ENCODE data around the gene FITM1.

DNA sequence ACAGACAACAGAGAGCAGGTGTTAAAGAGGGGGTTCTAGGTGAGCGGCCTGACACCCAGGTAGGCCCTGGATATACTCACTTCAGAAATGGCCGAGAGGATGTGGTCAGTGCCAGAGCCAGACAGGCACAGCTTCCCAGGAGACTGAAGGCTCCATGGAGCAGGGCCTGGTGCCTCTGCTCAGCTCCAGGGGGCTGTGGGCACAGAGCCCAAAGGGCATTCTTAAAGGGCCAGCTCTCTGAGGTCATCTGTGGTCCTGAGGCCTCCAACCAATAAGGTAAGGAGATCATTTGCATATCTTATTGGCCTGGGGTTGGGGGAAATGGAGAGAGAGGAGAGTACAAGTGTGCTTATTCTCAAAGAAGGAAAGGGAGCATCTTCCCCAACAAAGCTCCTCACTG, 46.0 kb upstream of the FITM1 start:
- TF ChIP-seq EP300 (IDR thresholded peaks at IDR 0.05), result no peak
- TF ChIP-seq POLR2A (IDR thresholded peaks at IDR 0.05), result no peak
- TF ChIP-seq, protein P1, sequence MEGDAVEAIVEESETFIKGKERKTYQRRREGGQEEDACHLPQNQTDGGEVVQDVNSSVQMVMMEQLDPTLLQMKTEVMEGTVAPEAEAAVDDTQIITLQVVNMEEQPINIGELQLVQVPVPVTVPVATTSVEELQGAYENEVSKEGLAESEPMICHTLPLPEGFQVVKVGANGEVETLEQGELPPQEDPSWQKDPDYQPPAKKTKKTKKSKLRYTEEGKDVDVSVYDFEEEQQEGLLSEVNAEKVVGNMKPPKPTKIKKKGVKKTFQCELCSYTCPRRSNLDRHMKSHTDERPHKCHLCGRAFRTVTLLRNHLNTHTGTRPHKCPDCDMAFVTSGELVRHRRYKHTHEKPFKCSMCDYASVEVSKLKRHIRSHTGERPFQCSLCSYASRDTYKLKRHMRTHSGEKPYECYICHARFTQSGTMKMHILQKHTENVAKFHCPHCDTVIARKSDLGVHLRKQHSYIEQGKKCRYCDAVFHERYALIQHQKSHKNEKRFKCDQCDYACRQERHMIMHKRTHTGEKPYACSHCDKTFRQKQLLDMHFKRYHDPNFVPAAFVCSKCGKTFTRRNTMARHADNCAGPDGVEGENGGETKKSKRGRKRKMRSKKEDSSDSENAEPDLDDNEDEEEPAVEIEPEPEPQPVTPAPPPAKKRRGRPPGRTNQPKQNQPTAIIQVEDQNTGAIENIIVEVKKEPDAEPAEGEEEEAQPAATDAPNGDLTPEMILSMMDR (IDR thresholded peaks at IDR 0.05), result no peak
